Measurements from ENCODE around the gene TRRAP. TPM values are rescaled to one million over a fixed set of nuclear protein-coding genes. Genes with fewer than 3 reads are reported as not detected.

TRRAP gene
- total and polyA plus RNA-seq, 2 of the 4 experiments (the other 2 are of a cell fraction): 12.5 to 18.1 TPM

DNA sequence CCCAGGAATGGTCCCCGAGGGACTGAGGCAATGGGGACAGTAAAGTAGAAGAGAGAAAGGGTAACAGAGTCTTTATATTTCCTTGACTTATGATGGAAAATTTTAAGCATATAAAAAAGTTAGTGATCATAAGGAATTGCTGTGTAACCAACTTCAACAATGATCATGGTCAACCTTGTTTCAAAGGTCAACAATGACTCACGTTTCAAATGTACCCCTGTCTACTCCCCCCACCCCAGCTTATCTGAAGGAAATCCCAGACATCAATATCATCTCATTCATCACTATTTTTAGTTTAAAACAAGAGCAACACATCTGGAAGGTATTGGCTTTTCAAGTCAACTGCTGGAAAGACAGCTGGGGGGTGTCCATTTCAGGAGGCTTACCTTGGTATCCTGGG lies 172.6 kb downstream of the TRRAP start:
- H4K91ac ChIP-seq (ENCODE audit: insufficient read depth, low read depth, low read length): no peak overlapping the region
- no peaks in the 10 kb centered on the region for H3K27me3 ChIP-seq (ENCODE audit: control insufficient read depth, insufficient read depth, low read length)
- H2AK9ac ChIP-seq (replicated peaks; ENCODE audit: low read depth, low read length, poor library complexity): no peak overlapping the region
- H3K14ac ChIP-seq (replicated peaks; ENCODE audit: low read depth, low read length): no peak overlapping the region
- no peak overlapping the region for H3K9ac ChIP-seq (ENCODE audit: low read depth, low read length)
- ChIA-PET POLR2A (ENCODE audit: unreplicated experiment) (no interaction called here), CTCF (no interaction called here)
- WGBS, 2 experiments (ENCODE audit: extremely low coverage in 2 of 2, insufficient read length in 1 of 2): 80% methylated on average over 1 of the region's 2 CpGs; no CpG with 5 or more reads in 1 of the 2 experiments
- no peaks in the 10 kb centered on the region for H3K9me3 ChIP-seq (ENCODE audit: control insufficient read depth, insufficient read depth, low read length)
- no peaks in the 10 kb centered on the region for H4K20me1 ChIP-seq (ENCODE audit: insufficient read depth, low read length)
- no peaks in the 10 kb centered on the region for H3K4me1 ChIP-seq (ENCODE audit: control insufficient read depth, insufficient read depth, low read length)
- H4K5ac ChIP-seq (ENCODE audit: low read depth, low read length): no peak overlapping the region
- no peak overlapping the region for H2BK120ac ChIP-seq (ENCODE audit: low read depth, low read length)
- peaks cover 3% of the 10 kb centered on the region; the same call in 1 of the 2 replicates for H3K9me1 ChIP-seq (ENCODE audit: insufficient read depth, low read length)
- DNase-seq: no peak
- no peak for ATAC-seq (ENCODE audit: low read depth)
- H3K27ac ChIP-seq (ENCODE audit: insufficient read depth, low read length): no peak overlapping the region
- no peak for TF ChIP-seq RCOR1 (IDR thresholded peaks at IDR 0.05; ENCODE audit: insufficient replicate concordance, low read length)
- TF ChIP-seq RAD21 (IDR thresholded peaks at IDR 0.05; ENCODE audit: low read length): no peak
- TF ChIP-seq, protein P1, sequence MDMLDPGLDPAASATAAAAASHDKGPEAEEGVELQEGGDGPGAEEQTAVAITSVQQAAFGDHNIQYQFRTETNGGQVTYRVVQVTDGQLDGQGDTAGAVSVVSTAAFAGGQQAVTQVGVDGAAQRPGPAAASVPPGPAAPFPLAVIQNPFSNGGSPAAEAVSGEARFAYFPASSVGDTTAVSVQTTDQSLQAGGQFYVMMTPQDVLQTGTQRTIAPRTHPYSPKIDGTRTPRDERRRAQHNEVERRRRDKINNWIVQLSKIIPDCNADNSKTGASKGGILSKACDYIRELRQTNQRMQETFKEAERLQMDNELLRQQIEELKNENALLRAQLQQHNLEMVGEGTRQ (IDR thresholded peaks at IDR 0.05; ENCODE audit: low read depth, low read length): no peak
- TF ChIP-seq POLR2A (IDR thresholded peaks at IDR 0.05; ENCODE audit: low read depth, low read length): no peak
- no peak for TF ChIP-seq NFE2L2 (IDR thresholded peaks at IDR 0.05; ENCODE audit: low read depth, low read length)
- no peak for TF ChIP-seq MAZ (IDR thresholded peaks at IDR 0.05; ENCODE audit: borderline replicate concordance, low read depth, low read length)
- no peak for TF ChIP-seq MXI1 (IDR thresholded peaks at IDR 0.05; ENCODE audit: borderline replicate concordance, low read depth, low read length)
- TF ChIP-seq CEBPB (IDR thresholded peaks at IDR 0.05; ENCODE audit: low read depth, low read length): no peak
- no peak overlapping the region for H2BK20ac ChIP-seq (ENCODE audit: low read depth, low read length)
- H3K4me2 ChIP-seq (ENCODE audit: low read depth, low read length): no peak overlapping the region
- peaks cover 17 to 45% of the 10 kb centered on the region in 2 experiments for H3K79me1 ChIP-seq (ENCODE audit: low read depth in 1 of 2, low read length in 2 of 2)
- no peak overlapping the region for H3K18ac ChIP-seq (ENCODE audit: low read depth, low read length)
- intact Hi-C loops (cut with micrococcal nuclease): no loop called here
- no peak overlapping the region for H2AK5ac ChIP-seq (ENCODE audit: low read depth, low read length)
- dilution Hi-C loops (cut with HindIII; ENCODE audit: low sequenced_read_pairs, unreplicated experiment): no loop called here
- no peak overlapping the region for H2BK15ac ChIP-seq (ENCODE audit: low read depth, low read length)
- in situ Hi-C loops (cut with MboI; ENCODE audit: low sequenced_read_pairs): no loop called here
- H2BK5ac ChIP-seq (ENCODE audit: low read depth, low read length, poor library complexity, severe bottlenecking): no peak overlapping the region
- H2AFZ ChIP-seq (replicated peaks; ENCODE audit: low read length, poor library complexity): no peak overlapping the region
- BruUV-seq (replicated peaks): no TSS peak
- H3K36me3 ChIP-seq (ENCODE audit: control insufficient read depth, insufficient read depth, low read length): peaks cover 65% of the 10 kb centered on the region
- no peak overlapping the region for H3K56ac ChIP-seq (ENCODE audit: extremely low read depth, insufficient read depth, low read length)
- H4K8ac ChIP-seq (ENCODE audit: low read depth in 2 of 2, low read length in 2 of 2): no peak overlapping the region
- H3K23ac ChIP-seq (ENCODE audit: low read depth, low read length): no peak overlapping the region
- no peak overlapping the region for H3K4me3 ChIP-seq (ENCODE audit: insufficient read depth, low read depth, low read length)
- H3K4ac ChIP-seq (ENCODE audit: low read depth, low read length): no peak overlapping the region
